ENCODE results near the gene PPP1R3F. TPM values are rescaled to one million over a fixed set of nuclear protein-coding genes. Genes with fewer than 3 reads are reported as not detected.
A peak's percentile ranks its signal among the peaks of the same experiment; 100 is the strongest.

Gene PPP1R3F
- total RNA-seq: 1 to 10 TPM; 5.9 to 7.9 (median 7.2) TPM

- TF ChIP-seq CTCF (IDR thresholded peaks at IDR 0.05) (no peak), POLR2AphosphoS5 (IDR thresholded peaks at IDR 0.05) (peak in 1 of 3 donors; percentile 53)
- Histone ChIP-seq H3K4me3 (peak within 1 kb of the TSS; percentile 61 to 84 (median 71)), H3K27me3 (peaks cover 0 to 19% of the 10 kb centered on the region in 2 donors), H3K27ac (peak within 1 kb of the TSS; percentile 92 to 97), H3K9me3 (no peaks in the 10 kb centered on the region), H3K4me1 (no peaks in the 10 kb centered on the region), H3K36me3 (no peaks in the 10 kb centered on the region)
- intact Hi-C loops (cut with DNase I; ENCODE audit: low total_unique reads): loop anchor here (2.0 kb wide), 1 partner anchor 79 kb away; no protein-coding TSS in a partner anchor
- DNase-seq (ENCODE audit: low spot score in 2 of 2): no peak
Measured at GRCh38 chrX:49269767-49270248, at the start of gene PPP1R3F. Gene PPP1R3F, plus strand, starts transcription at chrX:49269793. Its CDS starts 77 bp downstream, at chrX:49269870.

GRCh38 chrX:49220100-49220499 is 49.5 kb upstream of the PPP1R3F start:
- DNase-seq (ENCODE audit: low spot score in 2 of 2): no peak

GRCh38 chrX:49221868-49222267 is 47.7 kb upstream of the PPP1R3F start:
- Histone ChIP-seq H3K9me3 (no peaks in the 10 kb centered on the region), H3K4me3 (no peak overlapping the region), H3K4me1 (no peaks in the 10 kb centered on the region), H3K27me3 (peaks cover 0 to 46% of the 10 kb centered on the region in 2 donors), H3K36me3 (no peaks in the 10 kb centered on the region), H3K27ac (no peak overlapping the region)
- intact Hi-C loops (cut with DNase I; ENCODE audit: low total_unique reads): no loop called here
- no peak for TF ChIP-seq CTCF (IDR thresholded peaks at IDR 0.05)
- no peak for TF ChIP-seq POLR2A (IDR thresholded peaks at IDR 0.05)
- TF ChIP-seq POLR2AphosphoS5 (IDR thresholded peaks at IDR 0.05): no peak
- DNase-seq (ENCODE audit: low spot score in 2 of 2): no peak

More at GRCh38 chrX:49220100-49220499, 49.5 kb upstream of the PPP1R3F start:
- Histone ChIP-seq H3K4me3 (no peak overlapping the region), H3K27ac (no peak overlapping the region), H3K4me1 (no peaks in the 10 kb centered on the region), H3K36me3 (no peaks in the 10 kb centered on the region), H3K9me3 (no peaks in the 10 kb centered on the region), H3K27me3 (peaks cover 0 to 35% of the 10 kb centered on the region in 2 donors)
- intact Hi-C loops (cut with DNase I; ENCODE audit: low total_unique reads): no loop called here
- no peak for TF ChIP-seq POLR2AphosphoS5 (IDR thresholded peaks at IDR 0.05)
- no peak for TF ChIP-seq CTCF (IDR thresholded peaks at IDR 0.05)
- no peak for TF ChIP-seq POLR2A (IDR thresholded peaks at IDR 0.05)

- Histone ChIP-seq H3K4me1 (no peaks in the 10 kb centered on the region), H3K4me3 (no peak overlapping the region), H3K27ac (no peak overlapping the region), H3K36me3 (no peaks in the 10 kb centered on the region), H3K27me3 (peaks cover 0 to 41% of the 10 kb centered on the region in 2 donors), H3K9me3 (no peaks in the 10 kb centered on the region)
- no peak for DNase-seq (ENCODE audit: low spot score in 2 of 2)
- TF ChIP-seq POLR2A (IDR thresholded peaks at IDR 0.05) (no peak), POLR2AphosphoS5 (IDR thresholded peaks at IDR 0.05) (no peak), CTCF (IDR thresholded peaks at IDR 0.05) (no peak)
- intact Hi-C loops (cut with DNase I; ENCODE audit: low total_unique reads): no loop called here
Measured at GRCh38 chrX:49225858-49226257, 43.7 kb upstream of the PPP1R3F start.

- Histone ChIP-seq H3K36me3 (no peaks in the 10 kb centered on the region), H3K27me3 (peaks cover 0 to 43% of the 10 kb centered on the region in 2 donors), H3K9me3 (no peaks in the 10 kb centered on the region), H3K27ac (no peak overlapping the region), H3K4me3 (no peak overlapping the region), H3K4me1 (no peaks in the 10 kb centered on the region)
- TF ChIP-seq POLR2A (IDR thresholded peaks at IDR 0.05): no peak
- no peak for TF ChIP-seq POLR2AphosphoS5 (IDR thresholded peaks at IDR 0.05)
- TF ChIP-seq CTCF (IDR thresholded peaks at IDR 0.05): no peak
- no peak for DNase-seq (ENCODE audit: low spot score in 2 of 2)
- intact Hi-C loops (cut with DNase I; ENCODE audit: low total_unique reads): no loop called here
Measured at GRCh38 chrX:49226946-49227345, 42.6 kb upstream of the PPP1R3F start.

All from breast epithelium (tissue), 4 donors.